Measurements from ENCODE around the gene MICALL1.

MICALL1 gene

GRCh38 chr22:37957232-37957631, 51.1 kb downstream of the MICALL1 start:
- Histone ChIP-seq H3K36me3 (peaks cover 45 to 59% (median 50%) of the 10 kb centered on the region in 3 donors), H3K27me3 (no peaks in the 10 kb centered on the region), H3K4me3 (no peak overlapping the region), H3K4me1 (peaks cover 0 to 24% (median 20%) of the 10 kb centered on the region in 4 donors), H3K9me3 (no peaks in the 10 kb centered on the region), H3K27ac (no peak overlapping the region)
- DNase-seq: no peak
- TF ChIP-seq CTCF (IDR thresholded peaks at IDR 0.05): no peak
- intact Hi-C loops (cut with DNase I; ENCODE audit: low total_unique reads): no loop called here

- Histone ChIP-seq H3K4me1 (peaks cover 0 to 10% (median 9%) of the 10 kb centered on the region in 4 donors), H3K27ac (no peak overlapping the region), H3K36me3 (peaks cover 55 to 80% (median 61%) of the 10 kb centered on the region in 3 donors), H3K4me3 (no peak overlapping the region), H3K9me3 (no peaks in the 10 kb centered on the region), H3K27me3 (no peaks in the 10 kb centered on the region)
- no peak for DNase-seq
- intact Hi-C loops (cut with DNase I; ENCODE audit: low total_unique reads): no loop called here
- no peak for TF ChIP-seq CTCF (IDR thresholded peaks at IDR 0.05)
Measured at GRCh38 chr22:37959231-37959825, 53.2 kb downstream of the MICALL1 start.

GRCh38 chr22:37961062-37961461, 55.0 kb downstream of the MICALL1 start:
- Histone ChIP-seq H3K4me1 (peaks cover 0 to 14% (median 9%) of the 10 kb centered on the region in 4 donors), H3K36me3 (peaks cover 55 to 88% (median 61%) of the 10 kb centered on the region in 3 donors), H3K9me3 (no peaks in the 10 kb centered on the region), H3K27ac (no peak overlapping the region), H3K27me3 (no peaks in the 10 kb centered on the region), H3K4me3 (no peak overlapping the region)
- DNase-seq: no peak
- TF ChIP-seq CTCF (IDR thresholded peaks at IDR 0.05): no peak
- intact Hi-C loops (cut with DNase I; ENCODE audit: low total_unique reads): no loop called here

- Histone ChIP-seq H3K4me3 (no peak overlapping the region), H3K27me3 (no peaks in the 10 kb centered on the region), H3K4me1 (peaks cover 0 to 22% (median 13%) of the 10 kb centered on the region in 4 donors), H3K36me3 (peaks cover 40 to 74% (median 52%) of the 10 kb centered on the region in 3 donors), H3K9me3 (no peaks in the 10 kb centered on the region), H3K27ac (no peak overlapping the region)
- no peak for DNase-seq
- TF ChIP-seq CTCF (IDR thresholded peaks at IDR 0.05): no peak
- intact Hi-C loops (cut with DNase I; ENCODE audit: low total_unique reads): loop anchor here (5.0 kb wide), 1 partner anchor 149 kb away; no protein-coding TSS in a partner anchor
Measured at GRCh38 chr22:37965940-37966664, 60.0 kb downstream of the MICALL1 start.

- H3K27me3 ChIP-seq: no peaks in the 10 kb centered on the region
- no peak overlapping the region for H3K27ac ChIP-seq
- DNase-seq: no peak
- no peaks in the 10 kb centered on the region for H3K9me3 ChIP-seq
- intact Hi-C loops (cut with DNase I; ENCODE audit: low total_unique reads): loop anchor here (5.0 kb wide), 1 partner anchor 150 kb away; no protein-coding TSS in a partner anchor
- TF ChIP-seq CTCF (IDR thresholded peaks at IDR 0.05): no peak
- peaks cover 30 to 64% (median 42%) of the 10 kb centered on the region in 3 donors for H3K36me3 ChIP-seq
- no peak overlapping the region for H3K4me3 ChIP-seq
- peaks cover 0 to 22% (median 13%) of the 10 kb centered on the region in 4 donors for H3K4me1 ChIP-seq
Measured at GRCh38 chr22:37967147-37967546, 61.0 kb downstream of the MICALL1 start.

All from tibial artery (tissue), 4 donors.